Measurements from ENCODE around the gene MEOX1. TPM values are rescaled to one million over a fixed set of nuclear protein-coding genes. Genes with fewer than 3 reads are reported as not detected.

MEOX1 gene
- total RNA-seq, 1 donor from 2014 or later: 0.47 TPM

GRCh38 chr17:43595466-43595865 is 66.3 kb downstream of the MEOX1 start:
- intact Hi-C loops (cut with micrococcal nuclease): no loop called here

GRCh38 chr17:43591779-43592562 is 69.8 kb downstream of the MEOX1 start:
- intact Hi-C loops (cut with micrococcal nuclease): no loop called here

- intact Hi-C loops (cut with micrococcal nuclease): no loop called here
These were observed 70.7 kb downstream of the MEOX1 start for GRCh38 chr17:43591001-43591400.

Other genes starting within 250 kb of the MEOX1 start
- 65.1 and 65.9 TPM in 2 replicates for gene DHX8, start 177.9 kb downstream of the MEOX1 start, total RNA-seq
- gene ETV4, start 115.6 kb downstream of the MEOX1 start, total RNA-seq: 0.71 and 1.0 TPM in 2 replicates
- gene SOST, start 96.9 kb upstream of the MEOX1 start, total RNA-seq: not detected in 2 replicates
- gene DUSP3, start 117.1 kb upstream of the MEOX1 start, total RNA-seq: 4.6 and 5.2 TPM in 2 replicates
- not detected in 2 replicates for gene CFAP97D1, start 118.5 kb upstream of the MEOX1 start, total RNA-seq
- not detected in 2 replicates for gene MPP3, start 171.2 kb upstream of the MEOX1 start, total RNA-seq
- not detected in 2 replicates for gene CD300LG, start 185.3 kb upstream of the MEOX1 start, total RNA-seq
- 0.86 and 1.2 TPM in 2 replicates for gene MPP2, start 245.6 kb upstream of the MEOX1 start, total RNA-seq

Measured in T-helper 1 cell treated with Interleukin-12 subunit alpha and Interleukin-12 subunit beta and Interleukin-4 antibody, amounts not matched to agents 30 ng/mL and 1 ng/mL, for 36 hours (primary cell).